BLaER1 treated with 17β-estradiol and CSF1 and Interleukin-3, amounts not matched to agents 10 nM and 100 nM (cell line): Measurements from ENCODE around the gene AAMDC.
"Not testable (repeated sequence)": the region's sequence is repeated elsewhere in the genome, so short reads cannot be mapped to it uniquely, and the experiment has no call there.

Experiments
- H3K27ac ChIP-seq, 11 experiments: shearing (Covaris generic); formaldehyde crosslinking; 2 replicates each; pipeline ENCODE4 v1.8.1; 2022
- H3K27me3 ChIP-seq, 11 experiments: shearing (Covaris generic); formaldehyde crosslinking; 2 replicates each; pipeline ENCODE4 v1.8.1; 2022
- H3K36me3 ChIP-seq, 11 experiments: shearing (Covaris generic); formaldehyde crosslinking; 2 replicates each; pipeline ENCODE4 v1.8.1; 2022
- H3K4me1 ChIP-seq, 10 experiments: shearing (Covaris generic); formaldehyde crosslinking; 2 replicates each; pipeline ENCODE4 v1.8.1; 2022
- H3K4me2 ChIP-seq, 11 experiments: shearing (Covaris generic); formaldehyde crosslinking; 2 replicates each; pipeline ENCODE4 v1.8.1; 2022
- H3K4me3 ChIP-seq, 10 experiments: shearing (Covaris generic); formaldehyde crosslinking; 2 replicates each; pipeline ENCODE4 v1.8.1; 2022
- H3K9ac ChIP-seq, 11 experiments: shearing (Covaris generic); formaldehyde crosslinking; 2 replicates each; pipeline ENCODE4 v1.8.1; 2022
- H3K9me3 ChIP-seq, 11 experiments: shearing (Covaris generic); formaldehyde crosslinking; replicated peaks in 1 of 11; 2 replicates each; pipeline ENCODE4 v1.8.1; 2022
- H4K20me1 ChIP-seq, 11 experiments: shearing (Covaris generic); formaldehyde crosslinking; 2 replicates each; pipeline ENCODE4 v1.8.1; 2022
- Cebpa-rat ChIP-seq, 11 experiments: shearing (Covaris generic); IDR thresholded peaks; 2 replicates each; pipeline ENCODE4 v1.8.1; 2022

The AAMDC gene

DNA sequence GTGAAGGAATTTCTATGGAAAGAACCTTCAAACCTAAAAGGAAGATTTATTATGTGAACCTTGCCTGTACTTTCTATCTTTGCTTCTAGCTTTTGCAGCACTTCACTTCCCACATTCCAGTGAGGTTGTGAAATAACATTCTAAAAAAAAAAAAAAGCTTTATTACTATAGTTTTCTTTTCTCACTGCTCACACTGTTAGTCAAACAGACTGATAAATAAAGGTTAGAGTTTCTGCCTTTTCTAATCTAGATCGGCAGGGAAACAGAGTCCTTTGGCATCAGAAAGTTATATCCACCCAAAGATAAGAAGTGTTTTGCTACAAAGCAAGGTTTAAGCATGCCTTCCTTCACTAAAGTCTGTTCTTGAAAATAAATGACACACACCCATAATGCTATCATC lies 2.8 kb downstream of the AAMDC start:
- peak overlapping the region in 2 of 11 experiments; percentile 46 to 60; a peak in 4 of 22 replicates for H3K4me2 ChIP-seq

DNA sequence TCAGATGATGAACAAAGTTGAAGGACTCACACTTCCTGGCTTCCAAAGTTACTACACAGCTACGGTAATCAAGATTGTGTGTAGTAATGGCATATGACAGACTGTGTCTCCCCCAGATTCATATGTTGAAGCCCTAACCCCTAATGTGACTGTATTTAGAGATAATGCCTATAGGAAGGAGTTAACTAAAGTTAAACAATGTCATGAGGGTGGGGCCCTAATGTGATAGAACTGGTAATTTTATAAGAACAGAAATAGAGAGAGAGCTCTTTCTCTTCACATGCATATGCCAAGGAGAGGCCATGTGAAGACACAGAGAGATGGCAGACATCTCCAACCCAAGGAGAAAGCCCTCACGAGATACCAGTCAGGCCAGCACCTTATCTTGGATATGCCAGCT lies 8.0 kb downstream of the AAMDC start:
- no peak for TF ChIP-seq Cebpa-rat (IDR thresholded peaks at IDR 0.05)
- Histone ChIP-seq H3K4me1 (peaks cover 0 to 2% (median 0%) of the 10 kb centered on the region in 10 experiments; a peak in 2 of 20 replicates), H4K20me1 (no peaks in the 10 kb centered on the region), H3K9me3 (peaks cover 8 to 18% (median 15%) of the 10 kb centered on the region in 11 experiments), H3K27me3 (peaks cover 0 to 10% (median 2%) of the 10 kb centered on the region in 11 experiments; a peak in 10 of 22 replicates), H3K4me3 (no peak overlapping the region), H3K27ac (no peak overlapping the region), H3K36me3 (peaks cover 0 to 8% (median 6%) of the 10 kb centered on the region in 11 experiments; a peak in 10 of 22 replicates), H3K4me2 (no peak overlapping the region), H3K9ac (no peak overlapping the region)

More for the DNA sequence above, 2.8 kb downstream of the AAMDC start:
- Histone ChIP-seq H4K20me1 (peaks cover 4 to 15% (median 5%) of the 10 kb centered on the region in 11 experiments; a peak in 21 of 22 replicates), H3K36me3 (no peaks in the 10 kb centered on the region), H3K27ac (no peak overlapping the region), H3K9ac (no peak overlapping the region; a peak in 1 of 22 replicates), H3K9me3 (no peaks in the 10 kb centered on the region), H3K4me3 (no peak overlapping the region), H3K27me3 (peaks cover 0 to 17% (median 9%) of the 10 kb centered on the region in 11 experiments; a peak in 11 of 22 replicates), H3K4me1 (peaks cover 10 to 28% (median 13%) of the 10 kb centered on the region in 10 experiments)
- no peak for TF ChIP-seq Cebpa-rat (IDR thresholded peaks at IDR 0.05)

DNA sequence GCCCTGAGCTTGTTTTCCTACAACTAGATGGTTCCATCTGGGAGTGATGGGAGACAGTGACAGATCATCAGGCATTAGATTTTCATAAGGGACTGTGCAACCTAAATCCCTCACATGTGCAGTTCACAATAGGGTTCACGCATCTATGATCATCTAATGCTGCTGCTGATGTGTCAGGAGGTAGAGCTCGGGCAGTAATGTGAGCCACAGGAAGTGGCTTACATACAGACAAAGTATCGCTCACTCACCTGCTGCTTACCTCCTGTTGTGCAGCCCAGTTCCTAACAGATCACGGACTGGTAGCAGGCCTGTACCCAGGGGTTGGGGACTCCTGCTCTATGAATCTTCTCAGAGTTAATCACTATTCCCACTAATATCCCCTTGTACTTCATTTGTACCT lies 12.4 kb downstream of the AAMDC start:
- H3K9me3 ChIP-seq: peaks cover 9 to 20% (median 15%) of the 10 kb centered on the region in 11 experiments
- peaks cover 0 to 15% (median 6%) of the 10 kb centered on the region in 11 experiments; a peak in 10 of 22 replicates for H3K36me3 ChIP-seq
- TF ChIP-seq Cebpa-rat (IDR thresholded peaks at IDR 0.05): no peak
- H4K20me1 ChIP-seq: no peaks in the 10 kb centered on the region
- no peak overlapping the region for H3K27ac ChIP-seq
- no peak overlapping the region for H3K4me3 ChIP-seq
- H3K4me2 ChIP-seq: no peak overlapping the region
- H3K27me3 ChIP-seq: no peaks in the 10 kb centered on the region
- H3K4me1 ChIP-seq: no peaks in the 10 kb centered on the region
- H3K9ac ChIP-seq: no peak overlapping the region

DNA sequence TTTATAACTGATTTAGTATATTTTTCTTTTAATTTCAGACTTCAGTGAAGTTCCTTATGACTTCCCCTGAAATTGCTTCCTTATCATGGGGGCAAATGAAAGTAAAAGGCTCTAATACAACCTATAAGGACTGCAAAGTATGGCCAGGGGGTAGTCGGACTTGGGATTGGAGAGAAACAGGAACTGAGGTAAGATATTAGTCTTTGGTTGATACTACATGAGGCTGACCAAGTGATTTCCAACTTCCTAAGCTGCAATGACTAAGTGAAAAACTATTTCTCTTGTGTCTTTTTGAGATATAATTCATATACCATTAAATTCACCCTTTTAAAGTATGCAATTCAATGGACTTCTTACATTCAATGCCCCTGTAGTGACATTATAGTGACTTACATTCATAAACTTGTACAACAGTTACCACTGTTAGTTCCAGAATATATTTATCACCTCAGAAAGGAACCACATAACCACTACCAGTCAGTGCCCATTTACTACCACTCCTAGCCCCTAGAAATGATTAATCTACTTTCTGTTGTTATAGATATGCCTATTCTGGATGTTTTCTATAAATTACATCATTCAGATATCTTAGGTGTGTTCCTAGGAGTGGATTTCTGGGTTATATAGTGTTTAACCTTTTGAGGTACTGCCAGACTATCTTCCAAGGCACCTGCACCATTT lies 21.6 kb downstream of the AAMDC start:
- Histone ChIP-seq H3K9ac (no peak overlapping the region), H3K27ac (no peak overlapping the region), H3K9me3 (peaks cover 29 to 56% (median 40%) of the 10 kb centered on the region in 11 experiments), H4K20me1 (no peaks in the 10 kb centered on the region), H3K4me1 (peaks cover 0 to 26% (median 2%) of the 10 kb centered on the region in 10 experiments; a peak in 6 of 20 replicates), H3K4me2 (0 out of 22 replicates have a peak overlapping the region, but pooled peaks of 2 of the 11 experiments have one; percentile 4 to 13), H3K27me3 (no peaks in the 10 kb centered on the region), H3K4me3 (no peak overlapping the region), H3K36me3 (peaks cover 33 to 60% (median 47%) of the 10 kb centered on the region in 11 experiments)
- no peak for TF ChIP-seq Cebpa-rat (IDR thresholded peaks at IDR 0.05)

DNA sequence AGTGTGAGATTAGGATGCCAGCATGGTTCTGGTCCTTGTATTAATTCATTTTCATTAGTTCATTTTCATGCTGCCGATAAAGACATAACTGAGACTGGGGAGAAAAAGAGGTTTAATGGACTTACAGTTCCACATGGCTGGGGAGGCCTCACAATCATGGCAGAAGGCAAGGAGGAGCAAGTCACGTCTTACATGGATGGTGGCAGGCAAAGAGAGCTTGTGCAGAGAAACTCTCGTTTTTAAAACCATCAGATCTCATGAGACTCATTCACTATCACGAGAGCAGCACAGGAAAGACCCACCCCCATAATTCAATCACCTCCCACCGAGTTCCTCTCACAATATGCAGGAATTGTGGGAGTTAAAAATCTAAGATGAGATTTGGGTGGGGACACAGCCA lies 22.8 kb downstream of the AAMDC start:
- not testable (repeated sequence) for H3K27ac ChIP-seq, H4K20me1 ChIP-seq, H3K4me3 ChIP-seq, H3K4me2 ChIP-seq, H3K9ac ChIP-seq, H3K27me3 ChIP-seq
- Histone ChIP-seq H3K4me1 (peaks cover 0 to 26% (median 2%) of the 10 kb centered on the region in 10 experiments; a peak in 6 of 20 replicates), H3K36me3 (peaks cover 38 to 70% (median 58%) of the 10 kb centered on the region in 11 experiments), H3K9me3 (peaks cover 29 to 53% (median 39%) of the 10 kb centered on the region in 11 experiments)

DNA sequence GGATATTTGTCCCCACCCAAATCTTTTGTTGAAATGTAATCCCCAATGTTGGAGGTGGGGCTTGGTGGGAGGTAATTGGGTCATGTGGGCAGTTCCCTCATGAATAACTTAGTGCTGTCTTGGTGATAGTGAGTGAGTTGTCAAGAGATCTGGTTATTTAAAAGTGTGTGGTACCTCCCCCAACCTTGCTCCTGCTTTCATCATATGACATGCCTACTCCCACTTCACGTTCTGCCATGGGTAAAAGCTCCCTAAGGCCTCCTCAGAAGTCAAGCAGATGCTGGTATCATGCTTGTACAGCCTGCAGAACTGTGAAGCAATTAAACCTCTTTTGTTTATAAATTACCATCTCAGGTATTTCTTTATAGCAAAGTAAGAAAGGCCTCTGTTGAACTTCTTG lies 30.6 kb downstream of the AAMDC start:
- no peak overlapping the region for H3K27ac ChIP-seq
- peaks cover 44 to 85% (median 72%) of the 10 kb centered on the region in 11 experiments for H3K36me3 ChIP-seq
- no peak overlapping the region for H3K4me2 ChIP-seq
- H3K4me1 ChIP-seq: peaks cover 0 to 8% (median 0%) of the 10 kb centered on the region in 10 experiments; a peak in 4 of 20 replicates
- no peak overlapping the region for H3K4me3 ChIP-seq
- H3K9ac ChIP-seq: no peak overlapping the region
- H3K27me3 ChIP-seq: no peaks in the 10 kb centered on the region
- no peak for TF ChIP-seq Cebpa-rat (IDR thresholded peaks at IDR 0.05)
- no peaks in the 10 kb centered on the region for H4K20me1 ChIP-seq
- H3K9me3 ChIP-seq: peaks cover 42 to 51% (median 44%) of the 10 kb centered on the region in 11 experiments

DNA sequence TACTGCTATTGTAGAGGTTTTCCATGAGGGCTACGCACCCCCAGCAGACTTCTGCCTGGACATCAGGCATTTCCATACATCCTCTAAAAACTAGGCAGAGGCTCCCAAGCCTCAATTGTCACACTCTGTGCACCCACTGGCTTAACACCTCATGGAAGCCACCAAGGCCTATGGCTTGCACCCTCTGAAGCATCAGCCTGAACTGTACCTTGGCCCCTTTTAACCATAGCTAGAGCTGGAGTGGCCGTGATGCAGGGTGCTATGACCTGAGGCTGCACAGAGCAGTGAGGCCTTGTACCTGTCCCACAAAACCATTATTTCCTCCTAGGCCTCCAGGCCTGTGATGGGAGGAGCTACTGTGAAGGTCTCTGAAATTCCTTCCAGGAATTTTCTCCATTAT lies 33.9 kb downstream of the AAMDC start:
- TF ChIP-seq Cebpa-rat (IDR thresholded peaks at IDR 0.05): no peak

DNA sequence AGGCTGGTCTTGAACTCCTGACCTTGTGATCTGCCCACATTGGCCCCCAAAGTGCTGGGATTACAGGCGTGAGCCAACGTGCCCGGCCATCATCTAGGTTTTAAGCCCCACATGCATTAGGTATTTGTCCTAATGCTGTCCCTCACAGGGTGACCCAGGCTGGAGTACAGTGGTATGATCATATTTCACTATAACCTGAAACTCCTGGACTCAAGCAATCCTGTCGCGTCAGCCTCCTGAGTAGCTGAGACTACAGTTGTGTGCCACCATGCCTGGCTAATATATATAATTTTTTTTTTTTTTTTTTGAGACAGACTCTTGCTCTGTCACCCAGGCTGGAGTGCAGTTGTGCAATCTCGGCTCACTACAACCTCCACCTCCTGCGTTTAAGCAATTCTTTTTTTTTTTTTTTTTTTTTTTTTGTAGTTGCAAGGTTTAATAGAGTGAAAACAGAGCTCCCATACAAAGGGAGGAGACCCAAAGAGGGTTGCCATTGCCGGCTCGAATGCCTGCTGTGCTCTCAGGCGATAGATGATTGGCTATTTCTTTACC lies 37.0 kb downstream of the AAMDC start:
- not testable (repeated sequence) for H4K20me1 ChIP-seq, H3K27ac ChIP-seq, H3K4me2 ChIP-seq, H3K27me3 ChIP-seq, H3K4me1 ChIP-seq, H3K9ac ChIP-seq, H3K4me3 ChIP-seq
- Histone ChIP-seq H3K9me3 (peaks cover 42 to 49% (median 47%) of the 10 kb centered on the region in 11 experiments), H3K36me3 (peaks cover 40 to 61% (median 51%) of the 10 kb centered on the region in 11 experiments)

More for the DNA sequence above, 33.9 kb downstream of the AAMDC start:
- peak overlapping the region in 7 of 10 experiments; percentile 3 to 44 (median 19); a peak in 7 of 20 replicates for H3K4me3 ChIP-seq
- no peaks in the 10 kb centered on the region for H4K20me1 ChIP-seq
- peaks cover 45 to 61% (median 50%) of the 10 kb centered on the region in 11 experiments for H3K9me3 ChIP-seq
- H3K36me3 ChIP-seq: peaks cover 48 to 74% (median 61%) of the 10 kb centered on the region in 11 experiments
- no peaks in the 10 kb centered on the region for H3K4me1 ChIP-seq
- no peak overlapping the region for H3K27ac ChIP-seq
- no peaks in the 10 kb centered on the region for H3K27me3 ChIP-seq
- no peak overlapping the region for H3K9ac ChIP-seq
- no peak overlapping the region for H3K4me2 ChIP-seq

DNA sequence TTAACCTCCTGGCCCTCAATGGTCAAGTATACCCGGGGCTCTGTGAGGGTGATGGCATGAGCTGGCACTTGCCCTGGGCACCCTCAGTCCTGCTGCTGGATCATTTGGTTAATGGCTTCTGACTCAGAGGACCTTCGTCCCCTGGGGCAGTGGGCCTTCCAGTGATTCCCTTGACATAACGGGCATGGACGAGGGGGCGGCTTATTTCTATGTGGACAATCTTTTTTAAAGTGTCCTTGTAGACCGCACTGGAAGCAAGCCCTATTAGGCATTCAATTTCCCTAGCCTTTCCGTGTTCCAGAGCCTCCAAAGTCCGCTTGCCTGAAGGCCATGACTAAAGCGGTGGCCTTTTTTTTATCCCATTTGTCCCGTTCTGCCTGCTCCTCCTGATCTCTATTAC lies 40.5 kb downstream of the AAMDC start:
- H4K20me1 ChIP-seq: not testable (repeated sequence)

More for the DNA sequence above, 40.5 kb downstream of the AAMDC start:
- not testable (repeated sequence) for H3K4me2 ChIP-seq, H3K27ac ChIP-seq, H3K9ac ChIP-seq, H3K27me3 ChIP-seq, H3K4me3 ChIP-seq, H3K4me1 ChIP-seq
- Histone ChIP-seq H3K9me3 (peaks cover 7 to 15% (median 12%) of the 10 kb centered on the region in 11 experiments), H3K36me3 (peaks cover 8 to 36% (median 24%) of the 10 kb centered on the region in 11 experiments; a peak in 19 of 22 replicates)
